GM12878 (cell line): ENCODE data around the gene OSBPL5. TPM values are rescaled to one million over a fixed set of nuclear protein-coding genes. Genes with fewer than 3 reads are reported as not detected.

ENCODE experiments used
- ATAC-seq: fragments of 200-7000 bp; cut with Tn5 transposase; 3 replicates; pipeline ENCODE4 v1.9.1; 2020; ENCODE audit warnings: mild to moderate bottlenecking, moderate library complexity
- BruUV-seq: library from RNA; stranded (reverse); fragments of 400-500 nt; replicated peaks from 2 replicates; lab custom pipeline; 2021; lab: Mats Ljungman, UMichigan
- CTCF ChIA-PET: fragments of 300-600 bp; sonication (Branson Sonifier 250); formaldehyde crosslinking; extraction: SDS; loops from one replicate; lab custom pipeline; 2021; ENCODE audit warnings: inconsistent platforms; lab: Yijun Ruan, JAX
- POLR2A ChIA-PET: fragments of 350-600 bp; formaldehyde crosslinking; extraction: SDS; loops from one replicate; lab custom pipeline; 2021; ENCODE audit warnings: inconsistent platforms; lab: Charles Lee
- RAD21 ChIA-PET: fragments of 300-600 bp; sonication (Branson Sonifier 250); formaldehyde crosslinking; loops from one replicate; lab custom pipeline; 2023; ENCODE audit warnings: antibody characterized with exemption; ENCODE audit not compliant: unreplicated experiment; lab: Charles Lee
- SMC1A ChIA-PET: fragments of 300-600 bp; sonication (Branson Sonifier 250); formaldehyde crosslinking; loops from one replicate; lab custom pipeline; 2023; ENCODE audit not compliant: unreplicated experiment, uncharacterized antibody; lab: Charles Lee
- DNase-seq: peaks from one replicate; pipeline ENCODE4 v3.0.0-alpha.2; 2011; ENCODE audit warnings: low read depth, low spot score
- FAIRE-seq: peaks from 3 replicates; lab custom pipeline; 2011; peaks lifted over from hg19 to GRCh38; lab: Jason Lieb, UNC
- H2AFZ ChIP-seq: 2 replicates; pipeline ENCODE4 v1.6.0; 2011; ENCODE audit warnings: low read depth, low read length, control low read depth; ENCODE audit not compliant: control insufficient read depth
- H3K27ac ChIP-seq: 2 replicates; pipeline ENCODE4 v1.5.1; 2011; ENCODE audit warnings: control low read depth; ENCODE audit not compliant: control insufficient read depth, insufficient read depth
- H3K27me3 ChIP-seq, 2 experiments: replicated peaks in 1 of 2; 2 replicates each; pipeline versions ENCODE4 v1.6.0 to v1.6.1; 2011; ENCODE audit warnings: low read length in 1 of 2; ENCODE audit not compliant: control insufficient read depth in 2 of 2, insufficient read depth in 2 of 2
- H3K36me3 ChIP-seq, 2 experiments: 2 replicates each; pipeline ENCODE4 v1.5.1; 2011; ENCODE audit warnings: low read length in 1 of 2; ENCODE audit not compliant: control insufficient read depth in 2 of 2, insufficient read depth in 2 of 2
- H3K4me1 ChIP-seq: 2 replicates; pipeline ENCODE4 v1.6.1; 2011; ENCODE audit warnings: mild to moderate bottlenecking, low read length, moderate library complexity, mixed read lengths; ENCODE audit not compliant: control insufficient read depth, insufficient read depth
- H3K4me2 ChIP-seq: 2 replicates; pipeline ENCODE4 v1.6.0; 2011; ENCODE audit warnings: control low read depth; ENCODE audit not compliant: control insufficient read depth, insufficient read depth
- H3K4me3 ChIP-seq: fragments of 200-600 bp; sonication (generic); 2 replicates; pipeline ENCODE4 v1.5.1; 2016
- H3K79me2 ChIP-seq: 2 replicates; pipeline ENCODE4 v1.6.0; 2011; ENCODE audit warnings: low read length; ENCODE audit not compliant: control insufficient read depth, insufficient read depth
- H3K9ac ChIP-seq: 2 replicates; pipeline ENCODE4 v1.8.0; 2011; ENCODE audit warnings: low read length, control low read depth, mixed read lengths; ENCODE audit not compliant: control insufficient read depth, insufficient read depth
- H3K9me3 ChIP-seq: replicated peaks from 3 replicates; pipeline ENCODE4 v1.5.1; 2011; ENCODE audit warnings: mild to moderate bottlenecking, low read length; ENCODE audit not compliant: control insufficient read depth, insufficient read depth
- H4K20me1 ChIP-seq: 2 replicates; pipeline ENCODE4 v1.6.0; 2011; ENCODE audit not compliant: control insufficient read depth, insufficient read depth
- BACH1 ChIP-seq: fragments of 450-650 bp; IDR thresholded peaks from 2 replicates; pipeline ENCODE4 v1.6.1; 2017; ENCODE audit warnings: mild to moderate bottlenecking, borderline replicate concordance
- BCL3 ChIP-seq: IDR thresholded peaks from 2 replicates; pipeline ENCODE4 v1.6.1; 2011; ENCODE audit warnings: borderline replicate concordance, low read depth, mild to moderate bottlenecking, moderate library complexity, low read length; ENCODE audit not compliant: insufficient read depth, poor library complexity, severe bottlenecking
- CBX3 ChIP-seq: fragments of 200-600 bp; sonication (generic); IDR thresholded peaks from 2 replicates; pipeline ENCODE4 v1.6.1; 2016; ENCODE audit warnings: low read depth, borderline replicate concordance
- CEBPB ChIP-seq, 2 experiments: fragments of 150-350 bp in 1 of 2; IDR thresholded peaks; 2 replicates each; pipeline ENCODE4 v1.6.1; 2012 to 2014; ENCODE audit warnings: low read depth in 2 of 2, low read length in 2 of 2, borderline replicate concordance in 1 of 2, inconsistent platforms in 1 of 2
- CHD2 ChIP-seq: IDR thresholded peaks from 2 replicates; pipeline ENCODE4 v1.6.1; 2011; ENCODE audit warnings: low read depth, low read length, improper control_type of control experiment, borderline replicate concordance
- CHD4 ChIP-seq: fragments of 200-600 bp; sonication (generic); IDR thresholded peaks from 2 replicates; pipeline ENCODE4 v1.6.1; 2016; ENCODE audit warnings: mild to moderate bottlenecking
- EP300 ChIP-seq, 2 experiments: fragments of 150-350 bp in 1 of 2; IDR thresholded peaks; 2 replicates each; pipeline ENCODE4 v1.6.1; 2011 to 2012; ENCODE audit warnings: low read depth in 2 of 2, low read length in 2 of 2, borderline replicate concordance in 1 of 2, improper control_type of control experiment in 1 of 2, inconsistent platforms in 1 of 2; ENCODE audit not compliant: control insufficient read depth in 1 of 2
- HDAC2 ChIP-seq: fragments of 200-600 bp; sonication (generic); IDR thresholded peaks from 2 replicates; pipeline ENCODE4 v1.6.1; 2017
- LARP7 ChIP-seq: fragments of 450-650 bp; IDR thresholded peaks from 2 replicates; pipeline ENCODE4 v1.6.1; 2017; ENCODE audit warnings: mild to moderate bottlenecking
- MTA2 ChIP-seq: fragments of 450-650 bp; IDR thresholded peaks from 2 replicates; pipeline ENCODE4 v1.6.1; 2016; ENCODE audit warnings: low read depth, mild to moderate bottlenecking, moderate library complexity
- NRF1 ChIP-seq: conservative IDR thresholded peaks from 2 replicates; pipeline ENCODE4 v1.6.1; 2011; ENCODE audit warnings: mild to moderate bottlenecking, low read depth, low read length, improper control_type of control experiment
- PAX8 ChIP-seq: fragments of 450-650 bp; IDR thresholded peaks from 2 replicates; pipeline ENCODE4 v1.6.1; 2017; ENCODE audit warnings: mild to moderate bottlenecking, moderate library complexity
- POLR2AphosphoS2 ChIP-seq: IDR thresholded peaks from 2 replicates; pipeline ENCODE4 v1.6.1; 2011; ENCODE audit warnings: low read depth, mild to moderate bottlenecking, low read length, improper control_type of control experiment, moderate library complexity
- SIX5 ChIP-seq: IDR thresholded peaks from 2 replicates; pipeline ENCODE4 v1.6.1; 2011; ENCODE audit warnings: mild to moderate bottlenecking, low read depth, low read length, moderate library complexity; ENCODE audit not compliant: severe bottlenecking
- SMC3 ChIP-seq: IDR thresholded peaks from 2 replicates; pipeline ENCODE4 v1.6.1; 2011; ENCODE audit warnings: low read length, improper control_type of control experiment, borderline replicate concordance
- SP1 ChIP-seq: IDR thresholded peaks from one replicate; pipeline ENCODE4 v1.6.1; 2011; ENCODE audit warnings: low read depth, low read length
- SRF ChIP-seq, 2 experiments: IDR thresholded peaks; 2 replicates each; pipeline ENCODE4 v1.6.1; 2011; ENCODE audit warnings: low read depth in 2 of 2, low read length in 2 of 2, mild to moderate bottlenecking in 1 of 2, moderate library complexity in 1 of 2
- TCF3 ChIP-seq: IDR thresholded peaks from 2 replicates; pipeline ENCODE4 v1.6.1; 2012; ENCODE audit warnings: low read depth, mild to moderate bottlenecking, low read length, borderline replicate concordance; ENCODE audit not compliant: insufficient read depth
- WGBS: methylation state at CpG from one replicate; pipeline ENCODE4 v1.1.6; 2016; ENCODE audit warnings: low lambda C conversion rate; ENCODE audit not compliant: insufficient replicate concordance, insufficient coverage; ENCODE audit errors: missing lambda C conversion rate; 5-methylcytosine and 5-hydroxymethylcytosine counted together
- in situ Hi-C: fragments of 300-500 bp; cut with MboI; formaldehyde crosslinking; loops from 9 replicates; pipeline ENCODE4 v1.14.3; 2018; ENCODE audit warnings: mixed read lengths
- intact Hi-C: fragments of 100-400 bp; cut with micrococcal nuclease; formaldehyde crosslinking; loops from one replicate; pipeline ENCODE4 v1.14.2; 2022; ENCODE audit not compliant: unreplicated experiment
- polyA plus RNA-seq, 11 experiments: library from polyadenylated mRNA; depleted of rRNA in 4 of 11; unstranded in 6 of 11; stranded (reverse) in 5 of 11; fragments of >200 nt; fragmentation: Nextera tagmentation in 4 of 11; fragmentation: Illumina TruSeq in 1 of 11; extraction: Ambion mirVana in 4 of 11; extraction: Trizol in 1 of 11; gene quantifications; 1 replicate in 1 of 11; 2 replicates in 10 of 11; pipeline versions ENCODE4 v1.2.1 to v1.2.3, GENCODE V29; 2011 to 2016; ENCODE audit warnings: inconsistent platforms in 2 of 11, missing spikeins in 2 of 11, low read depth in 1 of 11
- total RNA-seq, 4 experiments: library from RNA; depleted of rRNA in 3 of 4; stranded (reverse); fragments of >200 nt in 3 of 4; fragmentation: Illumina TruSeq in 1 of 4; extraction: Trizol in 1 of 4; gene quantifications; 2 replicates each; pipeline versions ENCODE4 v1.2.1 to v1.2.3, GENCODE V29; 2013 to 2021
- TF ChIP-seq, protein P1 (sequence below): fragments of 150-350 bp; IDR thresholded peaks from 2 replicates; pipeline ENCODE4 v1.6.1; 2016; ENCODE audit warnings: low read depth, low read length
- TF ChIP-seq, protein P2 (sequence below): fragments of 150-350 bp; IDR thresholded peaks from 2 replicates; pipeline ENCODE4 v1.6.1; 2014; ENCODE audit warnings: mild to moderate bottlenecking, low read depth, low read length

The OSBPL5 gene
- total and polyA plus RNA-seq, 10 of the 15 experiments (the other 5 are each of a cell fraction or from before 2014, with no cell fraction given), result not detected

DNA sequence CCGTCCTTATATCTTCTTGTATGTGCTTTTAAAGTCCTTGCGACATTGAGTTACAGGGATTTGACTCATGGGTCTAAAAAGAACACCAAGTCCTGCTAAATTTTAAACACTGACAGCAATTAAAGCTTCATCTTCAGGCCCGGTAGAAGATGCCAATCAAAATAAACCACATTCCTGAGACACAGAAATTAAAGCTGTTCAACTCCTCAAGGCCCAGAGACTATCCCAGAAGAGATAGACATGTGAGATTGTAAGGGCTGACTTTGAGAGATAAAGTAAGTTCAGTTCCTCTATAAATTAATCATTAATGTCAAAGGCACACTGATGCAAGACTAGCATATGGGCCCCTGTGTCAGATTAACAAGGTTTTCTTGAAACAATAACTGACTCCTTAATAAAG, 49.8 kb downstream of the OSBPL5 start:
- Histone ChIP-seq H3K27me3 (no peaks in the 10 kb centered on the region), H3K4me1 (no peaks in the 10 kb centered on the region), H3K4me2 (no peak overlapping the region), H3K9ac (no peak overlapping the region), H4K20me1 (no peaks in the 10 kb centered on the region), H3K79me2 (no peaks in the 10 kb centered on the region), H3K36me3 (no peaks in the 10 kb centered on the region), H3K27ac (no peak overlapping the region), H3K9me3 (no peaks in the 10 kb centered on the region), H2AFZ (no peak overlapping the region), H3K4me3 (no peak overlapping the region)
- no TSS peak for BruUV-seq
- TF ChIP-seq SP1, result no peak
- TF ChIP-seq BACH1, result no peak
- no peak for TF ChIP-seq POLR2AphosphoS2
- no peak for TF ChIP-seq EP300 (IDR thresholded peaks at IDR 0.05; ENCODE audit: borderline replicate concordance in 1 of 2, control insufficient read depth in 1 of 2, low read depth in 2 of 2, low read length in 2 of 2)
- TF ChIP-seq CHD2, result no peak
- TF ChIP-seq CBX3, result no peak
- no peak for TF ChIP-seq NRF1
- TF ChIP-seq MTA2, result no peak
- TF ChIP-seq, protein P1, sequence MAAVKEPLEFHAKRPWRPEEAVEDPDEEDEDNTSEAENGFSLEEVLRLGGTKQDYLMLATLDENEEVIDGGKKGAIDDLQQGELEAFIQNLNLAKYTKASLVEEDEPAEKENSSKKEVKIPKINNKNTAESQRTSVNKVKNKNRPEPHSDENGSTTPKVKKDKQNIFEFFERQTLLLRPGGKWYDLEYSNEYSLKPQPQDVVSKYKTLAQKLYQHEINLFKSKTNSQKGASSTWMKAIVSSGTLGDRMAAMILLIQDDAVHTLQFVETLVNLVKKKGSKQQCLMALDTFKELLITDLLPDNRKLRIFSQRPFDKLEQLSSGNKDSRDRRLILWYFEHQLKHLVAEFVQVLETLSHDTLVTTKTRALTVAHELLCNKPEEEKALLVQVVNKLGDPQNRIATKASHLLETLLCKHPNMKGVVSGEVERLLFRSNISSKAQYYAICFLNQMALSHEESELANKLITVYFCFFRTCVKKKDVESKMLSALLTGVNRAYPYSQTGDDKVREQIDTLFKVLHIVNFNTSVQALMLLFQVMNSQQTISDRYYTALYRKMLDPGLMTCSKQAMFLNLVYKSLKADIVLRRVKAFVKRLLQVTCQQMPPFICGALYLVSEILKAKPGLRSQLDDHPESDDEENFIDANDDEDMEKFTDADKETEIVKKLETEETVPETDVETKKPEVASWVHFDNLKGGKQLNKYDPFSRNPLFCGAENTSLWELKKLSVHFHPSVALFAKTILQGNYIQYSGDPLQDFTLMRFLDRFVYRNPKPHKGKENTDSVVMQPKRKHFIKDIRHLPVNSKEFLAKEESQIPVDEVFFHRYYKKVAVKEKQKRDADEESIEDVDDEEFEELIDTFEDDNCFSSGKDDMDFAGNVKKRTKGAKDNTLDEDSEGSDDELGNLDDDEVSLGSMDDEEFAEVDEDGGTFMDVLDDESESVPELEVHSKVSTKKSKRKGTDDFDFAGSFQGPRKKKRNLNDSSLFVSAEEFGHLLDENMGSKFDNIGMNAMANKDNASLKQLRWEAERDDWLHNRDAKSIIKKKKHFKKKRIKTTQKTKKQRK, result no peak
- no peak for TF ChIP-seq CHD4
- TF ChIP-seq HDAC2, result no peak
- no peak for TF ChIP-seq TCF3
- TF ChIP-seq PAX8, result no peak
- TF ChIP-seq SIX5, result no peak
- TF ChIP-seq LARP7, result no peak
- TF ChIP-seq BCL3, result no peak
- no peak for TF ChIP-seq SMC3
- no peak for TF ChIP-seq SRF (IDR thresholded peaks at IDR 0.05; ENCODE audit: low read depth in 2 of 2, low read length in 2 of 2)
- no peak for TF ChIP-seq CEBPB (IDR thresholded peaks at IDR 0.05; ENCODE audit: borderline replicate concordance in 1 of 2, low read depth in 2 of 2, low read length in 2 of 2)
- TF ChIP-seq, protein P2, sequence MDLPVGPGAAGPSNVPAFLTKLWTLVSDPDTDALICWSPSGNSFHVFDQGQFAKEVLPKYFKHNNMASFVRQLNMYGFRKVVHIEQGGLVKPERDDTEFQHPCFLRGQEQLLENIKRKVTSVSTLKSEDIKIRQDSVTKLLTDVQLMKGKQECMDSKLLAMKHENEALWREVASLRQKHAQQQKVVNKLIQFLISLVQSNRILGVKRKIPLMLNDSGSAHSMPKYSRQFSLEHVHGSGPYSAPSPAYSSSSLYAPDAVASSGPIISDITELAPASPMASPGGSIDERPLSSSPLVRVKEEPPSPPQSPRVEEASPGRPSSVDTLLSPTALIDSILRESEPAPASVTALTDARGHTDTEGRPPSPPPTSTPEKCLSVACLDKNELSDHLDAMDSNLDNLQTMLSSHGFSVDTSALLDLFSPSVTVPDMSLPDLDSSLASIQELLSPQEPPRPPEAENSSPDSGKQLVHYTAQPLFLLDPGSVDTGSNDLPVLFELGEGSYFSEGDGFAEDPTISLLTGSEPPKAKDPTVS, result no peak
- intact Hi-C loops, result loop anchor here (10.0 kb wide), 1 partner anchor 289 kb away; no protein-coding TSS in a partner anchor
- DNase-seq (no peak), FAIRE-seq (no peak), ATAC-seq (no peak)
- ChIA-PET CTCF (no interaction called here), POLR2A (no interaction called here), RAD21 (no interaction called here), SMC1A (no interaction called here)
- in situ Hi-C loops, result no loop called here
- 53% methylated on average over 3 of the region's 3 CpGs for WGBS
